ENCODE results near the gene LOXL3.

Gene LOXL3

GRCh38 chr2:74482801-74483674 is 70.7 kb downstream of the LOXL3 start, which contains the start of the genes CCDC142 and TTC31:
Gene CCDC142 (minus strand): TSS chr2:74482998. CDS start chr2:74482837, 161 bp downstream.
Gene TTC31 (plus strand): TSS chr2:74483081. CDS start chr2:74483096, 15 bp downstream.
- DNase-seq = peak; percentile 90

All from activated CD4-positive, CD25-positive, alpha-beta regulatory T cell treated with anti-CD3 and anti-CD28 coated beads, Interleukin-2, amount 50 U/mL, for 72 hours (primary cell).